ENCODE measurements around the gene B3GAT2.
A peak's percentile ranks its signal among the peaks of the same experiment; 100 is the strongest.

B3GAT2 gene

GRCh38 chr6:70847106-70848084, 109.5 kb downstream of the B3GAT2 start:
- no peaks in the 10 kb centered on the region for H3K4me1 ChIP-seq (ENCODE audit: low read length)
- no peaks in the 10 kb centered on the region for H3K27me3 ChIP-seq (ENCODE audit: low read depth, low read length)

GRCh38 chr6:70846207-70846835, 110.5 kb downstream of the B3GAT2 start:
- peaks cover 31% of the 10 kb centered on the region for H3K36me3 ChIP-seq (replicated peaks; ENCODE audit: low read depth, low read length)
- no peak overlapping the region for H2AFZ ChIP-seq (ENCODE audit: low read depth, low read length)
- no peaks in the 10 kb centered on the region for H4K20me1 ChIP-seq (ENCODE audit: insufficient read depth, low read length)
- no peaks in the 10 kb centered on the region for H3K79me2 ChIP-seq (ENCODE audit: low read length)
- no peak overlapping the region for H3K9ac ChIP-seq (ENCODE audit: low read length)
- no peaks in the 10 kb centered on the region for H3K27me3 ChIP-seq (ENCODE audit: low read depth, low read length)
- H3K4me1 ChIP-seq (ENCODE audit: low read length) = no peaks in the 10 kb centered on the region
- H3K4me3 ChIP-seq (ENCODE audit: low read length) = no peak overlapping the region
- no peak overlapping the region for H3K4me2 ChIP-seq (ENCODE audit: low read length)
- no peak for TF ChIP-seq EZH2phosphoT487 (IDR thresholded peaks at IDR 0.05; ENCODE audit: low read depth)
- no peak for TF ChIP-seq CTCF (IDR thresholded peaks at IDR 0.05; ENCODE audit: low read depth, low read length)
- H3K27ac ChIP-seq (ENCODE audit: low read length) = no peak overlapping the region
- peaks cover 12% of the 10 kb centered on the region; the same call in 1 of the 2 replicates for H3K9me3 ChIP-seq (ENCODE audit: insufficient read depth, low read length)

More at GRCh38 chr6:70847106-70848084, 109.5 kb downstream of the B3GAT2 start:
- H3K27ac ChIP-seq (ENCODE audit: low read length) = no peak overlapping the region
- no peak overlapping the region for H3K4me3 ChIP-seq (ENCODE audit: low read length)
- peaks cover 31% of the 10 kb centered on the region for H3K36me3 ChIP-seq (replicated peaks; ENCODE audit: low read depth, low read length)
- no peaks in the 10 kb centered on the region for H4K20me1 ChIP-seq (ENCODE audit: insufficient read depth, low read length)
- no peak overlapping the region for H3K4me2 ChIP-seq (ENCODE audit: low read length)
- peaks cover 12% of the 10 kb centered on the region; the same call in 1 of the 2 replicates for H3K9me3 ChIP-seq (ENCODE audit: insufficient read depth, low read length)
- H2AFZ ChIP-seq (ENCODE audit: low read depth, low read length) = no peak overlapping the region
- H3K9ac ChIP-seq (ENCODE audit: low read length) = no peak overlapping the region
- H3K79me2 ChIP-seq (ENCODE audit: low read length) = no peaks in the 10 kb centered on the region
- TF ChIP-seq CTCF (IDR thresholded peaks at IDR 0.05; ENCODE audit: low read depth, low read length) (no peak), EZH2phosphoT487 (IDR thresholded peaks at IDR 0.05; ENCODE audit: low read depth) (no peak)

- H3K36me3 ChIP-seq (replicated peaks; ENCODE audit: low read depth, low read length) = peaks cover 28% of the 10 kb centered on the region
- H3K9me3 ChIP-seq (ENCODE audit: insufficient read depth, low read length) = peaks cover 8% of the 10 kb centered on the region; the same call in 1 of the 2 replicates
- no peaks in the 10 kb centered on the region for H4K20me1 ChIP-seq (ENCODE audit: insufficient read depth, low read length)
- H3K27me3 ChIP-seq (ENCODE audit: low read depth, low read length) = no peaks in the 10 kb centered on the region
- H3K4me2 ChIP-seq (ENCODE audit: low read length) = no peak overlapping the region
- H3K4me1 ChIP-seq (ENCODE audit: low read length) = no peaks in the 10 kb centered on the region
- H3K9ac ChIP-seq (ENCODE audit: low read length) = no peak overlapping the region
- H2AFZ ChIP-seq (ENCODE audit: low read depth, low read length) = no peak overlapping the region
- no peak for TF ChIP-seq CTCF (IDR thresholded peaks at IDR 0.05; ENCODE audit: low read depth, low read length)
- no peak for TF ChIP-seq EZH2phosphoT487 (IDR thresholded peaks at IDR 0.05; ENCODE audit: low read depth)
- H3K79me2 ChIP-seq (ENCODE audit: low read length) = no peaks in the 10 kb centered on the region
- no peak overlapping the region for H3K4me3 ChIP-seq (ENCODE audit: low read length)
- H3K27ac ChIP-seq (ENCODE audit: low read length) = no peak overlapping the region
Measured at GRCh38 chr6:70844301-70844700, 112.6 kb downstream of the B3GAT2 start.

- TF ChIP-seq CTCF (IDR thresholded peaks at IDR 0.05; ENCODE audit: low read depth, low read length) (peak; percentile 57), EZH2phosphoT487 (IDR thresholded peaks at IDR 0.05; ENCODE audit: low read depth) (no peak)
- Histone ChIP-seq H3K27me3 (ENCODE audit: low read depth, low read length) (no peaks in the 10 kb centered on the region), H3K9ac (ENCODE audit: low read length) (no peak overlapping the region), H3K4me3 (ENCODE audit: low read length) (no peak overlapping the region), H3K4me2 (ENCODE audit: low read length) (no peak overlapping the region), H3K36me3 (replicated peaks; ENCODE audit: low read depth, low read length) (peaks cover 21% of the 10 kb centered on the region), H3K27ac (ENCODE audit: low read length) (no peak overlapping the region), H3K79me2 (ENCODE audit: low read length) (no peaks in the 10 kb centered on the region), H4K20me1 (ENCODE audit: insufficient read depth, low read length) (no peaks in the 10 kb centered on the region), H3K9me3 (ENCODE audit: insufficient read depth, low read length) (peaks cover 1% of the 10 kb centered on the region; the same call in 1 of the 2 replicates), H3K4me1 (ENCODE audit: low read length) (no peaks in the 10 kb centered on the region), H2AFZ (ENCODE audit: low read depth, low read length) (no peak overlapping the region)
Measured at GRCh38 chr6:70843328-70843918, 113.4 kb downstream of the B3GAT2 start.
